Measurements from ENCODE around the gene OST4. TPM values are rescaled to one million over a fixed set of nuclear protein-coding genes. Genes with fewer than 3 reads are reported as not detected.

OST4 gene
- total RNA-seq, 4 donors from 2014 or later = 200 to 352 (median 243) TPM

GRCh38 chr2:27095427-27095744, 23.9 kb upstream of the OST4 start:
- H3K27me3 ChIP-seq = no peaks in the 10 kb centered on the region
- TF ChIP-seq POLR2A (IDR thresholded peaks at IDR 0.05; ENCODE audit: low read depth) (no peak), EP300 (IDR thresholded peaks at IDR 0.05) (no peak), CTCF (IDR thresholded peaks at IDR 0.05) (no peak), POLR2AphosphoS5 (IDR thresholded peaks at IDR 0.05) (no peak)
- 100% methylated on average over 1 of the region's 2 CpGs for WGBS
- H3K36me3 ChIP-seq = peaks cover 0 to 18% (median 6%) of the 10 kb centered on the region in 4 donors
- intact Hi-C loops (cut with DNase I) = loop anchor here (5.0 kb wide), 1 partner anchor 97 kb away; no protein-coding TSS in a partner anchor
- DNase-seq (ENCODE audit: extremely low spot score) = no peak
- H3K9me3 ChIP-seq = no peaks in the 10 kb centered on the region
- no peak overlapping the region for H3K4me3 ChIP-seq
- peaks cover 11 to 13% (median 12%) of the 10 kb centered on the region in 4 donors for H3K4me1 ChIP-seq
- H3K27ac ChIP-seq (replicated peaks in 1 of 4) = no peak overlapping the region

DNA sequence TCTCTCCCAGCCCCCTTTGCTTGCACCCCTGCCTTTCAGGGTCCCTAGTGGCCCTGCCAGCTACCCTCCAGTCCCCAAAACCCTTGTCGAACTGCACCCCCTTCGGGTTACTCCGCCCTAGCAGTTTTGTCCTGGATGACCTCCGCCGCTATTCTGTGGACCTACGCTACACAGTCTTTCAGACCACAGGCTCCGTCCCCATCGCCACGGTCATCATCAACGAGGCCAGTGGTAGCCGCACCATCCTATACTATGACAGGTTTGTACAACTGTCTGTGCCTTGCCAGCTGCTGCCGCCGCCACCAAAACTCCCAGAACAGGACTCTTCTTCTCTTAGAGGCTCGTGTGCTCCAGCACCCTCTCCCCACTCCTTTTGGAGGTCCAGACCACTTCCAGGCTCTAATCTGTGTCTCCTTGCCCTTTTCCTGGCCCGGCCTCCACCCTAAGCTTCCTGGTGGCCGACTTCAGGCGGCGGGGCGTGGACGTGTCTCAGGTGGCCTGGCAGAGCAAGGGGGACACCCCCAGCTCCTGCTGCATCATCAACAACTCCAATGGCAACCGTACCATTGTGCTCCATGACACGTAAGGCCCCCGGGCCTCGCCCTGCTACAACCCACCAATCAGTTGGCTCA, 23.0 kb upstream of the OST4 start:
- Histone ChIP-seq H3K36me3 (peaks cover 0 to 13% (median 3%) of the 10 kb centered on the region in 4 donors), H3K4me1 (peaks cover 11 to 13% (median 12%) of the 10 kb centered on the region in 4 donors), H3K27me3 (no peaks in the 10 kb centered on the region), H3K27ac (replicated peaks in 1 of 4) (no peak overlapping the region), H3K9me3 (no peaks in the 10 kb centered on the region), H3K4me3 (no peak overlapping the region)
- WGBS = 89% methylated on average over 24 of the region's 24 CpGs
- TF ChIP-seq POLR2AphosphoS5 (IDR thresholded peaks at IDR 0.05) (no peak), EP300 (IDR thresholded peaks at IDR 0.05) (no peak), POLR2A (IDR thresholded peaks at IDR 0.05; ENCODE audit: low read depth) (no peak), CTCF (IDR thresholded peaks at IDR 0.05) (no peak)
- intact Hi-C loops (cut with DNase I) = no loop called here
- no peak for DNase-seq (ENCODE audit: extremely low spot score)

- Histone ChIP-seq H3K4me1 (peaks cover 11 to 13% (median 12%) of the 10 kb centered on the region in 4 donors), H3K9me3 (no peaks in the 10 kb centered on the region), H3K27ac (replicated peaks in 1 of 4) (no peak overlapping the region), H3K36me3 (peaks cover 0 to 9% (median 2%) of the 10 kb centered on the region in 4 donors), H3K27me3 (no peaks in the 10 kb centered on the region), H3K4me3 (no peak overlapping the region)
- no peak for DNase-seq (ENCODE audit: extremely low spot score)
- TF ChIP-seq POLR2A (IDR thresholded peaks at IDR 0.05; ENCODE audit: low read depth) (no peak), POLR2AphosphoS5 (IDR thresholded peaks at IDR 0.05) (no peak), EP300 (IDR thresholded peaks at IDR 0.05) (no peak), CTCF (IDR thresholded peaks at IDR 0.05) (no peak)
- WGBS = 93% methylated on average over 6 of the region's 6 CpGs
- intact Hi-C loops (cut with DNase I) = no loop called here
These were observed 22.2 kb upstream of the OST4 start for GRCh38 chr2:27093430-27094352.

- intact Hi-C loops (cut with DNase I) = no loop called here
- no peaks in the 10 kb centered on the region for H3K27me3 ChIP-seq
- H3K4me3 ChIP-seq = no peak overlapping the region
- H3K4me1 ChIP-seq = peaks cover 11 to 22% (median 12%) of the 10 kb centered on the region in 4 donors
- H3K9me3 ChIP-seq = no peaks in the 10 kb centered on the region
- peaks cover 0 to 9% (median 2%) of the 10 kb centered on the region in 4 donors for H3K36me3 ChIP-seq
- H3K27ac ChIP-seq (replicated peaks in 1 of 4) = no peak overlapping the region
- TF ChIP-seq POLR2AphosphoS5 (IDR thresholded peaks at IDR 0.05) (no peak), EP300 (IDR thresholded peaks at IDR 0.05) (no peak)
- DNase-seq (ENCODE audit: extremely low spot score) = no peak
- WGBS = 85% methylated on average over 6 of the region's 10 CpGs
These were observed 21.4 kb upstream of the OST4 start for GRCh38 chr2:27092696-27093429.

All from esophagus muscularis mucosa (tissue), 4 donors.